Bone marrow (tissue), 2 donors: Measurements from ENCODE around the gene ZNF786.
A peak's percentile ranks its signal among the peaks of the same experiment; 100 is the strongest.
"Not testable (repeated sequence)": the region's sequence is repeated elsewhere in the genome, so short reads cannot be mapped to it uniquely, and the experiment has no call there.

ENCODE experiments used
- DNase-seq, 2 donors: peaks; one replicate each; lab custom pipeline; 2025; lab: John Stamatoyannopoulos, UW

Gene ZNF786, protein sequence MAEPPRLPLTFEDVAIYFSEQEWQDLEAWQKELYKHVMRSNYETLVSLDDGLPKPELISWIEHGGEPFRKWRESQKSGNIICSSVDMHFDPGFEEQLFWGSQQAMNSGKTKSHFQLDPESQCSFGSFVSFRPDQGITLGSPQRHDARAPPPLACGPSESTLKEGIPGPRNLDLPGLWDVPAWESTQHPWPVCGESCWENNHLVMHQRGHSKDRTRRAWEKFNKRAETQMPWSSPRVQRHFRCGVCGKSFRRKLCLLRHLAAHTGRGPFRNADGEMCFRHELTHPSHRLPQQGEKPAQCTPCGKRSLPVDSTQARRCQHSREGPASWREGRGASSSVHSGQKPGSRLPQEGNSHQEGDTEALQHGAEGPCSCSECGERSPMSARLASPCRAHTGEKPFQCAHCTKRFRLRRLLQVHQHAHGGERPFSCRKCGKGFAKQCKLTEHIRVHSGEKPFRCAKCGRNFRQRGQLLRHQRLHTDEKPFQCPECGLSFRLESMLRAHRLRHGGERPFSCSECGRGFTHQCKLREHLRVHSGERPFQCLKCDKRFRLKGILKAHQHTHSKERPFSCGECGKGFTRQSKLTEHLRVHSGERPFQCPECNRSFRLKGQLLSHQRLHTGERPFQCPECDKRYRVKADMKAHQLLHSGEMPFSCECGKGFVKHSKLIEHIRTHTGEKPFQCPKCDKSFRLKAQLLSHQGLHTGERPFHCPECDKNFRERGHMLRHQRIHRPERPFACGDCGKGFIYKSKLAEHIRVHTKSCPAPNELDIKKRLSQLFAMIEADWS

DNA sequence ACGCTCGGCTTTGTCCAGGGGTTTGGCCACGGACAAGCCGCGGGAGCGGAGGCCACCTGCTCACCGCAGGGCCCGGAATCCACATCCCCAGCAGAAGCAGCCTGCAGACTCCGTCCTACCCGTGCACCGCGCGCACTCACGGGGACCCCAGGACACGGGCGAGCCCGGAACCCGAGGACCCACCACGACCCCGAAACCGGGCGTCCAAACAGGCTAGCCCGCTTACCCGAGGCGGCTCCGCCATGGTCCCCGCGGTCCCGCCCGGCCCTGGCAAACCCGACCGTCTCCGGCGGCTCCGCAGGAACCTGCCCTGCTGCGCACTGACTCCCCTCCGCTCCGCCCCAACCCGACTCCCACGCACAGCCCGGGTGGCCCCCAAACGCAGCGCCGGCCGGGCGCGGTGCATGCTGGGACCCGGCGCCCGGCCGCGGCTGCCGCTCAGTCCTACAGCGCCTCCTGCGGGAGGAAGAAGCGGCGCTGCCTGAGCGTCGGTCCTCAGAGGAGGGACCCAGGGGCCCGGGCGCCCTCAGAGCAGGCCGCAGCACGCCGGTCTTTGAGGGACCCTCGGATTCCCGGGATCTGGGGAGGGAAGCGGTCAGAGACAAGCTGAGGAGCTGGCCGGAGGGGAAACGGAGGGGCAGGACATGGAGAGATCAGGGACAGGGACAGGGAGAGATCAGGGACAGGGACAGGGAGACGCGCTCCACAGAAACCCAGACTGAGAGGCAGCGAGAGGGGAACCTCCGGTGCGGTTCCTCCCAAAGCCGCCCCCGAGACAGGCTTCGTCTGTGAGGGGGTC, at the start of gene ZNF786:
ZNF786 (minus strand) TSS at position 322 of the 799 bp plus-strand sequence; CDS start at position 244, 78 bp downstream.
- peak; percentile 84 to 92 for DNase-seq

DNA sequence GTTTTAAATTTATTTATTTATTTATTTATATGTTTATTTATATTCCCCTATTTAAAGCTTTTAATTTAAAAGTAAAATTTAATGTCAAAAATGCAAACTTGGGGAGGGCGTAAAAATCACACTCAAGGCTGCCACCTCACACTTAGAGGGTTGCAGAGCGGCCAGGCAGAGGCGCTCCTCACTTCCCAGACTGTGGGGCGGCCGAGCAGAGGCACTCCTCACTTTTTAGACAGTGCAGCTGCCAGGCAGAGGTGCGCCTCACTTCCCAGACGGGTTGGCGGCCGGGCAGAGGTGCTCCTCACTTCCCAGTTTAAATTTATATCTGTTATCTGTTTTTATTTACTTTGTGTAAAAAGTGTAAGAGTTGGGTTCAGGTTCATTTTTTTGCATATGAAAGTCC, 45.6 kb upstream of the ZNF786 start:
- no peak for DNase-seq

- no peak for DNase-seq
Measured at GRCh38 chr7:149133028-149133710, 42.7 kb upstream of the ZNF786 start.

DNA sequence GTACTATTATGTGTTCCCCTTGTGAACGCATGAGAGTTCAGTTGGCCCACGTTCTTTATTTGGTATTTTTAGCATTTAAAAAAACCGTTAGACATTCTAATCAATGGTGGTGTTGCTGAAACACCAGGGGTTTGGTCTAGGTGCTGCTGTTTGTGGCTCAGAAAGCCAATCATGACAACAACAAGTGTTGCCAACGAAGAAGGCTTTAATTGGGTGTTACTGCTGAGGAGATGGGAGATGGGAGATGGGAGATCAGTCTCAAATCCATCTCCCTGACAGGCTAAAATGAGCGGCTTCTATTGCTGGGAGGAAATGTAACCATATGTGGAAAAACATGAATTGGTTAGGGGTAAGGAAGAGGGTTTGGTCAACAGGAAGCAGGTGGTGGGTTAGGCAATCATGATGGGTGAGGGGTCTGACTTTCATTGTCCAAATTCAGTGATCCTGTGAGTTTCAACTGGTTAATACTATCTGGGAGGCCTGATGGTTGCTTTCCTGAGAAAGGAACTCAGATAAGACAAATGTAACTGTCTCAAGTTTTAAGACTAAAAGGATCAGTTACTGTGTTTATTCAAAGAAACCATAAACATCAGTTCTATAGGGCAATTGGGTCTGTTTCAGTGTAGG, 40.2 kb upstream of the ZNF786 start:
- no peak for DNase-seq

DNA sequence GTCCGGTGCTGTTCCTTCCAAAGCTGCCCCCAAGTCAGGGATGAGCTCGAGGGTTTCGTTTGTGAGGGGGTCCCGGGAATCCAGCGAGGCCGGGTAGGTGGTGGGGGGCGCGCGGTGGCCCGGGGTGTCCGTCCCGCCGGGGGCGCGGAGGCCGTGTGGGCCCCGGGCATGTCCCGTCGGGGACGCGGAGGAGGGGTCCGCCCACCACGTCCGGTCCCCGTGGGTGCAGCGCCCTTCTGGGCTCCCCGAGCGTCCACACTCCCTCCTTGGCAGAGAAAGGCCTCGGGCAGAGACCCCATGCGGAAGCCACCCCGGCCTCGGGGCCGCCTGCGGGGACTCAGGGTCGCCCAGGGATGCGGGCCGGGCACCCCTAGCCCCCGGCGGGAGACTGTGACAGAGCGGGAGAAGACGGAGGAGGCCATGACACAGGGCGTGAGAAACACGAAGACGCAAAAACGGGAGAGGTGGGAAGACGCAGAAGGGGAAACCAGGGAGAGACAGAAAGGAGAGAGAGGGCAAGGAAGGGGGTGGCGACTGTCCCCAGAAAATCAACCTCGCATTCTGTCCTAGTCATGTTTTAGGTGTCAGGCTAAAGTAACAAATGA, 36.2 kb upstream of the ZNF786 start:
- DNase-seq, result peak; percentile 5 to 86

DNA sequence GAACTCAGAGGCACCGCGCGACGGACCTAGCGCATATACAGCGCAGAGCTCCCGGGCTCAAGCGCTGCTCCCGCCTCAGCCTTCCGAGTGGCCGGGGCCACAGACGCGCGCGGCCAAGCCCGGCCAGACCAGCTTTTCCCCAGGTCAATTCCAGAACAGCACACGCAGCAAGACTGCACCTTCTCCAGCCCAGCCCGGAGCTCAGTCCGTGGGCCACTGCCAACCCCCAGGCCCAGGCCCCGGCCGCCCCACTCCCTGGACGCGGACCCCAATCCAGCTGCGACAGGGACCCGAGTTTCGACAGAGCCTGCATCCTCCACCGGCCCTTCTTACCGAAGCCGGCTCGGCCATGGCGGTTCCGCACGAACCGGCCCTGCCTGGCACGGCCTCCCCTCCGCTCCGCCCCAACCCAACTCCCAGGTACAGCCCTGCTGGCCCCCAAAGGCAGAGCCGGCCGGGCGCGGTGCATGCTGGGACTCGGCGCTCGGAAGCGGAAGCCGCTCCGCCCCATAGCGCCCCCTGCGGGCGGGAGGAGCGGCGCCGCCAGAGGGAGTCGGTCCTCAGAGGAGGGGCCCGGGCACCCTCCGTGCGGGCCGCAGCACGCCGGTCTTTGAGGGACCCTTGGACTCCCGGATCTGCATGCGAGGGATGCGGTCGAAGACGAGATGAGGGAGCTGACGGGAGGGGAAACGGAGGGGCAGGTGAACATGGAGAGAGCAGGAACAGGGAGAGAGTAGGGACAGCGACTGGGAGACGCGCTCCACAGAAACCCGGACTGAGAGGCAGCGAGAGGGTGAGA, 35.5 kb upstream of the ZNF786 start, which contains the start of gene ZNF425:
ZNF425 (minus strand) TSS at position 462 of the 799 bp plus-strand sequence; CDS start at position 351, 111 bp downstream.
- DNase-seq, result peak; percentile 83 to 86

DNA sequence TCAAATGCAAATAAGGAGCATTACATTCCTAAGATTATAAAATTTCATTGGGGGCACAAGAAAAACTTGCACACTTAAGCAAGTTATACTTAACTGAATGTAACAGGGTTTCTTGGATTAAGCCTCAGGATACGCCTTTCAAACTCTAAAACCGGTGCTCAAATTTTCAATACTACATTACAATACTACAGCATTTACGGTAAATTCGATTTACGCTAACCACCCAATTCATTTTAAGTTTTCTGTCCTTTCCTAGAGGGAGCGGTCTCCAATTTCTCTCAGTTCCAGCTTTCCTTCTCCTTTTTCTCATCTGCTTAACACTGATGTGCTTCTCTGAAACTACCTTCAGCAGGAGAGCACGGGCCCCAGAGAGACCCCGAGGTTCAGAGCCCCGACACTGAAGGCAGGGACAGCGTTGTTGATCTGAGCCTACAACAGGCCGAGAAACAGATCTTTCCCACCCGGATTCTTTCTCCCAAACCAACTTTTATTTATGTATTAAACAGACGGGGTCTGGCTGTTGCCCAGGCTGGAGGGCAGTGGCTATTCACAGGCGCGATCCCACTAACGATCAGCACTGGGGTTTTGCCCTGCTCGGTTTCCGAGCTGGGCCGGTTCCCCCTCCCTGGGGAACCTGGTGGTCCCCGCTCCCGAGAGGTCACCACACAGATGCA, 34.8 kb upstream of the ZNF786 start:
- peak in 1 of 2 donors; percentile 2 for DNase-seq

DNA sequence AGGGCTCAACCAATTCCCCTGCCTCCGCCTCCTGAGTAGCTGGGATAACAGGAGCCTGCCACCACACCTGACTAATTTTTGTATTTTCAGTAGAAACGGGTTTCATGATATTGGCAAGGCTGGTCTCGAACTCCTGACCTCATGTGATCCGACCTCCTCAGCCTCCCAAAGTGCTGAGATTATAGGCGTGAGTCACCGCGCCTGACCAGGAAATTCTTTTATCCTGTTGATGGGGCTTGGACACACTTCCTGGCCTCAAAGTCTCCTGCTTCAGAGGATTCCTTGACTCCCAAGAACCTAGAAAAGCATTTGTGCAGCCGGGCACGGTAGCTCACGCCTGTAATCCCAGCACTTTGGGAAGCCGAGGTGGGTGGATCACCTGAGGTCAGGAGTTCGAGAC, 19.5 kb upstream of the ZNF786 start:
- DNase-seq, result no peak

DNA sequence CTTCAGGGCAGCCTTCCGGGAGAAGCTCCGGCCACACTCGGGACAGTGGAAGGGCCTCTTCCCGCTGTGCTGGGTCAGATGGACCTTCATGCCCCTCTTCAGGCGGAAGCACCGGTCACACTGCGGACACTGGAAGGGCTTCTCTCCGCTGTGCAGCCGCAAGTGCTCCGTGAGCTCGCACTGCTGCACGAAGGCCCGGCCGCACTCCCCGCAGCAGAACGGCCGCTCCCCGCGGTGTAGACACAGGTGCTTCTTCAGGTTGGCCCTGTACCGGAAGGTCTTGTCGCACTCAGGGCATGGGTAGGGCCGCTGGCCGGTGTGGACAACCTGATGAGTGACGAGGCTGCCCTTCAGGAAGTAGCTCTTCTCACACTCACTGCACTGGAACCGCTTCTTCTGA, 14.2 kb upstream of the ZNF786 start:
- DNase-seq, result no peak

DNA sequence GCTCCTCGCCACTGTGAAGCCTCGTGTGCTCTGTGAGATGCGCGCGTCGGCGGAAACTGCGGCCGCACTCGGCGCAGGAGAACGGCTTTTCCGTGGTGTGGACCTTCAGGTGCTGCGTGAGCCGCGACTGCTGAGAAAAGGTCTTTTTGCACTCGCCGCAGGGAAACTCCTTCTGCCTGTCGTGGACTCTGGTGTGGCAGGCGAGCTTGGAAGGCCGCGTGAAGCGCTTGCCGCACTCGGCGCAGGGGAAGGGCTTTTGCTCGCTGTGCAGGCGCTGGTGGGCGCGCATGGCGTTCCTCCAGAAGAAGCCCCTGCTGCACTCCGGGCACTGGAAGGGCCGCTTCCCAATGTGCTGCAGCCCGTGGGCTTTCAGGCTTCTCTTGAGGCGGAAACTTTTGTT, 13.7 kb upstream of the ZNF786 start:
- no peak for DNase-seq

DNA sequence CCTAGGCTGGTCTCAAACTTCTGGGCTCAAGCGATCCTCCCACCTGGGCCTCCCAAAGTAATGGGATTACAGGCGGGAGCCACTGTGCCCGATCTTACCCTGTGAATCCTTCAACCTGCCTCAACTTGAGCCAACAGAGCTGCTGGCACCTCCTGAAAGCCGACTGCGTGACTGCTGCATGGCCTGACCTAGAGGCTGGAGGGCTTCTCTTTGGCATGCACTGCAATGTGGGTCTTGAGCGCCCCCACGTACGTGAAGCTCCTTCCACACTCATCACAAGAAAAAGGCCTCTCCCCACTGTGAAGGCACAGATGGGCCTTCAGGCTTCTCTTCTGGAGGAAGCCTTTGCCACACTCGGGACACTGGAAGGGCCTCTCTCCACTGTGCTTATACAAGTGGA, 12.9 kb upstream of the ZNF786 start:
- DNase-seq, result no peak

GRCh38 chr7:149102666-149103065, 12.1 kb upstream of the ZNF786 start:
- DNase-seq, result no peak

GRCh38 chr7:149100821-149101220, 10.3 kb upstream of the ZNF786 start:
- DNase-seq, result no peak

DNA sequence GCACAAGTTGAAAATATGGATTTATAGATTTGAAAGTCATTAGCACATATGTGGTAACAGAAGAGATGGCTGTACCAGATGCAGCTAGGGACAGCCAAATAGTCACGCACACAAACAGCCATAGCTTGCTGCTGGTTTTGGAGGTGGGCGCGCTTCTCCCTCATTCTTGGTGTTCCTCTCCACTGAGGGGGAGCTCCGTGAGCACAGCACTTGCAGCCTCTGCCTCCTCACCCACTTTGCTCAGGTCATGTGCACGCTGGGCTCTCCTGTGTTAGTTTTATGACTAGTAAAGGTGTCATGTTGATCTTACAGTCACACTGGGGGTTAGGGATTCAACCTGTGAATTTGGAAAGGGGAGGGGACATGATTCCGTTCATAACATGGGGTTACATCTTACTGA, 8.5 kb upstream of the ZNF786 start:
- no peak for DNase-seq

- no peak for DNase-seq
Measured at GRCh38 chr7:149097088-149097487, 6.6 kb upstream of the ZNF786 start.

GRCh38 chr7:149093228-149093627, 2.7 kb upstream of the ZNF786 start:
- no peak for DNase-seq

DNA sequence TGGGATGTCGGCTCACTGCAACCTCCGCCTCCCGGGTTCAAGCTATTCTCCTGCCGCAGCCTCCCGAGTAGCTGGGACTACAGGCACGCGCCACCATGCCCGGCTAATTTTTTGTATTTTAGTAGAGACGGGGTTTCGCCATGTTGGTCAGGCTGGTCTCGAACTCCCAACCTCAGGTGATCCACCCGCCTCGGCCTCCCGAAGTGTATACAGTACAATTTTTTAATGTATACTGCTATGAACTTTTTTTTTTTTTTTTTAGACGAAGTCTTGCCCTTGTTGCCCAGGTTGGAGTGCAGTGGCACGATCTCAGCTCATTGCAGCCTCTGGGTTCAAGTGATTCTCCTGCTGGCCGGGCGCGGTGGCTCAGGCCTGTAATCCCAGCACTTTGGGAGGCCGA, 1.7 kb upstream of the ZNF786 start:
- DNase-seq, result not testable (repeated sequence)

- DNase-seq, result no peak
Measured at GRCh38 chr7:149087376-149087775, 3.1 kb downstream of the ZNF786 start.

DNA sequence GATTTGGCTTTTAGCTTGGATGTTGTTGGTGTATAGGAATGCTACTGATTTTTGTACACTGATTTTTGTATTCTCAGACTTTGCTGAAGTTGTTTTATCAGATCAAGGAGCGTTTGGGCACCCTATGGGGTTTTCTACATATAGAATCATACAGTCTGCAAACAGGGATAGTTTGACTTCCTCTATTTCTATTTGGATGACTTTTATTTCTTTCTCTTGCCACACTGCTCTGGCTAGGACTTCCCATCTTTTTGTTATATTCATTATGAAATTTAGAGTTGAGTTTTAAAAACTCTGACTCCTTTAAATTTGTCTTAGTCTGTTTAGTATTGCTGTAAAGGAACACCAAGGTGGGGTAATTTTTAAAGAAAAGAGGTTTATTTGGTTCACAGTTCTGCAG, 4.7 kb downstream of the ZNF786 start:
- no peak for DNase-seq
